HG03135 (cell line): ENCODE data around the gene DUSP7.

ENCODE experiments used
- ATAC-seq: cut with Tn5 transposase; IDR thresholded peaks from one replicate; pipeline ENCODE4 v1.9.1; 2021; ENCODE audit warnings: mild to moderate bottlenecking, moderate library complexity; ENCODE audit not compliant: unreplicated experiment

DUSP7 gene

GRCh38 chr3:52086976-52087663, 30.7 kb upstream of the DUSP7 start:
- ATAC-seq, result no peak

GRCh38 chr3:52086461-52086860, 30.1 kb upstream of the DUSP7 start:
- ATAC-seq, result no peak

GRCh38 chr3:52085681-52086282, 29.4 kb upstream of the DUSP7 start:
- no peak for ATAC-seq

GRCh38 chr3:52084954-52085680, 28.7 kb upstream of the DUSP7 start:
- ATAC-seq, result no peak

GRCh38 chr3:52084216-52084945, 28.0 kb upstream of the DUSP7 start:
- ATAC-seq, result no peak

GRCh38 chr3:52083556-52084087, 27.3 kb upstream of the DUSP7 start:
- ATAC-seq, result no peak

GRCh38 chr3:52082951-52083350, 26.6 kb upstream of the DUSP7 start:
- no peak for ATAC-seq

GRCh38 chr3:52080830-52081719, 24.7 kb upstream of the DUSP7 start:
- ATAC-seq, result no peak

- ATAC-seq, result no peak
Observed at GRCh38 chr3:52079958-52080357, 23.6 kb upstream of the DUSP7 start.

- ATAC-seq, result no peak
Observed at GRCh38 chr3:52078781-52079560, 22.6 kb upstream of the DUSP7 start.

GRCh38 chr3:52077925-52078324, 21.6 kb upstream of the DUSP7 start:
- ATAC-seq, result no peak

GRCh38 chr3:52076896-52077780, 20.8 kb upstream of the DUSP7 start:
- ATAC-seq, result no peak

GRCh38 chr3:52073490-52073889, 17.1 kb upstream of the DUSP7 start:
- no peak for ATAC-seq

GRCh38 chr3:52072471-52072870, 16.1 kb upstream of the DUSP7 start:
- no peak for ATAC-seq

- ATAC-seq, result no peak
Observed at GRCh38 chr3:52072020-52072419, 15.6 kb upstream of the DUSP7 start.

GRCh38 chr3:52070724-52071621, 14.6 kb upstream of the DUSP7 start:
- no peak for ATAC-seq

- ATAC-seq, result no peak
Observed at GRCh38 chr3:52069855-52070254, 13.5 kb upstream of the DUSP7 start.
